ENCODE measurements around the gene SH3GL2.

DNA sequence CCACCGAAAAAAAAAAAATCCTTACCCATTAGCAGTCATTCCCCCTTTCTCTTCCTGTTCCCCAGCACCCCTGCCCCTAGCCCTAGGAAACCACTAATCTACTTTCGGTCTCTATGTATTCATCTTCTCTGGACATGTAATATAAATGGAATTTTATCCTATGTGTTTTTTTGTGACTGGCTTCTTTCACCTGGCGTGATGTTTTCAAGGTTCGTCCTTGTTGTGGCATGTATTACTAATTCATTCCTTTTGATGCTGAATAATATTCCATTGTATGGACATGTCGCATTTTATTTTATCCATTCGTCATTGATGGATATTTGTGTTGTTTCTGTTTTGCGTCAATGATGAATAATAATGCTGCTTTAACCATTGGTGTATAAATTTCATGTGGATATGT is 42.8 kb upstream of the SH3GL2 start:
- no peak for TF ChIP-seq ARNTL (CRISPR knock-in tag; IDR thresholded peaks at IDR 0.05; ENCODE audit: borderline replicate concordance, low read depth)
- TF ChIP-seq BACH2 (CRISPR knock-in tag; IDR thresholded peaks at IDR 0.05; ENCODE audit: borderline replicate concordance), result no peak
